ENCODE data around the gene NFATC3.

GRCh38 chr16:68264128-68265077, 179.2 kb downstream of the NFATC3 start, which contains the start of gene SLC7A6:
- TF ChIP-seq POLR2A (IDR thresholded peaks at IDR 0.05; ENCODE audit: low read length) (peak; percentile 66), GATA1 (IDR thresholded peaks at IDR 0.05; ENCODE audit: low read depth, low read length) (no peak)

All from erythroblast (primary cell).